Heart left ventricle (tissue), 16 donors: Measurements from ENCODE around the gene P3R3URF. TPM values are rescaled to one million over a fixed set of nuclear protein-coding genes. Genes with fewer than 3 reads are reported as not detected.

Experiments
- ATAC-seq, 4 donors: fragments of 200-7000 bp; cut with Tn5 transposase; one replicate each; pipeline ENCODE4 v1.9.1; 2020 to 2022; ENCODE audit warnings: moderate library complexity in 4 of 4, mild to moderate bottlenecking in 3 of 4, moderate number of reproducible peaks in 1 of 4
- DNase-seq, 5 donors: peaks; one replicate each; pipeline ENCODE4 v3.0.0-alpha.2; 2020
- H3K27ac ChIP-seq, 12 donors: fragments of 200-600 bp; sonication (generic) in 4 of 12; one replicate each; pipeline versions ENCODE4 v1.5.0 to v1.8.0; 2016 to 2022; ENCODE audit warnings: mild to moderate bottlenecking in 2 of 12
- H3K27me3 ChIP-seq, 9 donors: fragments of 200-600 bp; sonication (generic) in 2 of 9; one replicate each; pipeline versions ENCODE4 v1.5.1 to v1.8.0; 2016 to 2022; ENCODE audit warnings: mild to moderate bottlenecking in 3 of 9
- H3K36me3 ChIP-seq, 9 donors: fragments of 200-600 bp; sonication (generic) in 2 of 9; one replicate each; pipeline versions ENCODE4 v1.5.0 to v1.8.0; 2018 to 2022; ENCODE audit warnings: mild to moderate bottlenecking in 2 of 9
- H3K4me1 ChIP-seq, 12 donors: fragments of 200-600 bp; sonication (generic) in 4 of 12; one replicate each; pipeline versions ENCODE4 v1.5.0 to v1.8.0; 2016 to 2022; ENCODE audit warnings: mild to moderate bottlenecking in 3 of 12
- H3K4me3 ChIP-seq, 12 donors: fragments of 200-600 bp; sonication (generic) in 4 of 12; one replicate each; pipeline versions ENCODE4 v1.5.0 to v1.8.0; 2017 to 2022; ENCODE audit warnings: mild to moderate bottlenecking in 9 of 12, moderate library complexity in 4 of 12
- H3K9me3 ChIP-seq, 12 donors: fragments of 200-600 bp; sonication (generic) in 4 of 12; one replicate each; pipeline versions ENCODE4 v1.5.0 to v1.8.0; 2016 to 2022; ENCODE audit warnings: mild to moderate bottlenecking in 1 of 12
- CTCF ChIP-seq, 12 donors: fragments of 200-600 bp; sonication (generic) in 4 of 12; IDR thresholded peaks; one replicate each; pipeline versions ENCODE4 v1.5.0 to v1.8.0; 2018 to 2022; ENCODE audit warnings: antibody characterized with exemption in 12 of 12, mild to moderate bottlenecking in 5 of 12
- POLR2A ChIP-seq, 2 donors: fragments of 450-650 bp; IDR thresholded peaks; one replicate each; pipeline ENCODE4 v1.6.1; 2017; ENCODE audit warnings: antibody characterized with exemption in 2 of 2, mild to moderate bottlenecking in 2 of 2, moderate library complexity in 2 of 2
- WGBS, 4 donors: extraction: QIAGEN DNeasy Blood & Tissue Kit in 2 of 4; methylation state at CpG; one replicate each; pipeline versions ENCODE4 v1.1.5 to v1.1.7; 2013 to 2018; 5-methylcytosine and 5-hydroxymethylcytosine counted together
- intact Hi-C, 10 donors: fragments of 100-400 bp; cut with DNase I; formaldehyde crosslinking; loops; one replicate each; pipeline versions ENCODE4 v1.11.1 to v1.14.2; 2022
- polyA plus RNA-seq, 2 donors: library from polyadenylated mRNA; stranded (reverse); fragments of 200-250 nt; gene quantifications; one replicate each; pipeline ENCODE4 v1.2.3, GENCODE V29; 2013
- total RNA-seq, 9 donors: library from RNA; depleted of rRNA in 2 of 9; stranded (reverse); fragments of >200 nt in 2 of 9; fragmentation: NEBNext Ultra II Directional in 3 of 9; extraction: Animal tissue kit (Norgen Biotek cat#: 25700) in 3 of 9; gene quantifications; one replicate each; pipeline versions ENCODE4 v1.1.0 to v1.2.4, GENCODE V29; 2016 to 2023
- donor health status: ischemic (EF 13 %, LVEDD 7.1; RV severe dilation, severe dysfunction).
- donor health status: healthy with polysubstance abuse.
- donor health status: DM: no; HTN: yes; CAD: no.
- donor health status: DM: no; HTN: no; CAD: no.
- donor health status: ischemic (EF 25% LVEDD 6.9; RV normal size, moderate dysfunction).
- donor health status: ischemic (EF 25% LVEDD 5.7; RV mildly dilated, moderate dysfunction).
- donor health status: healthy.
- donor health status: DM: yes; HTN: yes; CAD: no.
- donor health status: ischemic (EF 35%, LVEDD 5.7; RV mildly dilated, moderate dysfunction).
- donor health status: nonischemic (EF 11% LVEDD 7.7; RV severe dilation, severe dysfunction).
- donor health status: DM: yes; HTN: yes; CAD: no.
- donor health status: PGD.
- donor health status: ischemic (EF 29% LVEDD 5.4; RV normal size, mild dysfunction).
- donor health status: nonischemic (EF 23%, LVEDD 6.1; RV moderate dilation, normal function).

Gene P3R3URF
- total and polyA plus RNA-seq, 11 donors = not detected

GRCh38 chr1:46130606-46131005, 45.7 kb downstream of the P3R3URF start:
- peak overlapping the region in 11 of 12 donors; percentile 67 to 98 (median 95) for H3K27ac ChIP-seq
- no peaks in the 10 kb centered on the region for H3K9me3 ChIP-seq
- 7 to 16% (median 10%) methylated on average over 5 of the region's 5 CpGs for WGBS, 4 donors
- peaks cover 0 to 9% (median 0%) of the 10 kb centered on the region in 9 donors for H3K27me3 ChIP-seq
- H3K4me3 ChIP-seq = peak overlapping the region; percentile 54 to 89 (median 74)
- ATAC-seq = no peak
- DNase-seq = no peak
- peaks cover 4 to 38% (median 22%) of the 10 kb centered on the region in 12 donors for H3K4me1 ChIP-seq
- TF ChIP-seq POLR2A (IDR thresholded peaks at IDR 0.05) (no peak), CTCF (IDR thresholded peaks at IDR 0.05) (no peak)
- intact Hi-C loops = loop anchor here in 8 of 10 donors (2.0 to 5.0 kb wide), 5 partner anchors 37 to 93 kb away; partner anchors contain the start of genes P3R3URF (in 1 of the 8) and TSPAN1 (in 1 of the 8)
- no peaks in the 10 kb centered on the region for H3K36me3 ChIP-seq

- TF ChIP-seq CTCF (IDR thresholded peaks at IDR 0.05) (no peak), POLR2A (IDR thresholded peaks at IDR 0.05) (no peak)
- H3K27ac ChIP-seq = peak overlapping the region in 9 of 12 donors; percentile 89 to 98 (median 97)
- peaks cover 0 to 9% (median 0%) of the 10 kb centered on the region in 9 donors for H3K27me3 ChIP-seq
- H3K9me3 ChIP-seq = no peaks in the 10 kb centered on the region
- H3K36me3 ChIP-seq = no peaks in the 10 kb centered on the region
- H3K4me3 ChIP-seq = peak overlapping the region; percentile 54 to 89 (median 74)
- intact Hi-C loops = loop anchor here in 8 of 10 donors (2.0 to 5.0 kb wide), 5 partner anchors 37 to 93 kb away; partner anchors contain the start of genes P3R3URF (in 1 of the 8) and TSPAN1 (in 1 of the 8)
- WGBS, 4 donors = 19 to 29% (median 22%) methylated on average over 1 of the region's 1 CpG
- ATAC-seq = no peak
- peaks cover under 1 to 34% (median 18%) of the 10 kb centered on the region in 12 donors for H3K4me1 ChIP-seq
- no peak for DNase-seq
Observed at GRCh38 chr1:46130121-46130520, 46.2 kb downstream of the P3R3URF start.

GRCh38 chr1:46128344-46128743, 47.9 kb downstream of the P3R3URF start:
- peaks cover 0 to 30% (median 2%) of the 10 kb centered on the region in 12 donors for H3K4me1 ChIP-seq
- intact Hi-C loops = loop anchor here in 1 of 10 donors (10.0 kb wide), 1 partner anchor 64 kb away; no protein-coding TSS in a partner anchor
- 91 to 96% (median 94%) methylated on average over 3 of the region's 3 CpGs for WGBS, 4 donors

More at GRCh38 chr1:46128344-46128743, 47.9 kb downstream of the P3R3URF start:
- DNase-seq (no peak), ATAC-seq (no peak)
- Histone ChIP-seq H3K36me3 (no peaks in the 10 kb centered on the region), H3K4me3 (peak overlapping the region in 10 of 12 donors; percentile 67 to 89 (median 76)), H3K27me3 (peaks cover 0 to 9% (median 0%) of the 10 kb centered on the region in 9 donors), H3K27ac (no peak overlapping the region), H3K9me3 (no peaks in the 10 kb centered on the region)
- no peak for TF ChIP-seq CTCF (IDR thresholded peaks at IDR 0.05)
- TF ChIP-seq POLR2A (IDR thresholded peaks at IDR 0.05) = no peak

Other genes starting within 250 kb of the P3R3URF start
- 10 to 100 TPM; 24.6 to 54.1 (median 41.9) TPM for gene PIK3R3, start 43.9 kb downstream of the P3R3URF start, total RNA-seq
- gene PIK3R3, start 43.9 kb downstream of the P3R3URF start, polyA plus RNA-seq = 10 to 100 TPM; 11.8 to 49.0 TPM
- gene TSPAN1, start 1.4 kb downstream of the P3R3URF start, total RNA-seq = 1 to 10 TPM in 5 of 9 donors, under 1 TPM in 4; 0.63 to 3.5 (median 1.1) TPM
- 1 to 10 TPM in 1 of 2 donors, under 1 TPM in 1; 0.65 to 5.5 TPM for gene TSPAN1, start 1.4 kb downstream of the P3R3URF start, polyA plus RNA-seq
- 100 to 1,000 TPM; 117 to 203 (median 144) TPM for gene POMGNT1, start 21.9 kb upstream of the P3R3URF start, total RNA-seq
- 100 to 1,000 TPM in 1 of 2 donors, 10 to 100 TPM in 1; 85.2 to 117 TPM for gene POMGNT1, start 21.9 kb upstream of the P3R3URF start, polyA plus RNA-seq
- gene LURAP1, start 26.8 kb upstream of the P3R3URF start, total RNA-seq = 10 to 100 TPM in 2 of 9 donors, 1 to 10 TPM in 7; 7.1 to 10.6 (median 8.9) TPM
- gene LURAP1, start 26.8 kb upstream of the P3R3URF start, polyA plus RNA-seq = 10 to 100 TPM in 1 of 2 donors, 1 to 10 TPM in 1; 5.9 to 10.5 TPM
- gene RAD54L, start 71.3 kb upstream of the P3R3URF start, total RNA-seq = 1 to 10 TPM in 4 of 9 donors, under 1 TPM in 4, not detected in 1; 0.44 to 4.0 (median 0.87) TPM
- under 1 TPM; 0.30 to 0.33 TPM for gene RAD54L, start 71.3 kb upstream of the P3R3URF start, polyA plus RNA-seq
- 10 to 100 TPM; 34.7 to 60.5 (median 45.8) TPM for gene LRRC41, start 127.1 kb upstream of the P3R3URF start, total RNA-seq
- 10 to 100 TPM; 17.4 to 31.7 TPM for gene LRRC41, start 127.1 kb upstream of the P3R3URF start, polyA plus RNA-seq
- gene UQCRH, start 127.2 kb upstream of the P3R3URF start, total RNA-seq = 1,000 to 10,000 TPM in 3 of 9 donors, 100 to 1,000 TPM in 6; 622 to 2,380 (median 940) TPM
- 1,000 to 10,000 TPM; 1,451 to 2,138 TPM for gene UQCRH, start 127.2 kb upstream of the P3R3URF start, polyA plus RNA-seq
- gene NSUN4, start 164.3 kb upstream of the P3R3URF start, total RNA-seq = 10 to 100 TPM in 8 of 9 donors, 1 to 10 TPM in 1; 8.9 to 18.3 (median 14.0) TPM
- gene NSUN4, start 164.3 kb upstream of the P3R3URF start, polyA plus RNA-seq = 10 to 100 TPM in 1 of 2 donors, 1 to 10 TPM in 1; 9.0 to 15.3 TPM
- gene FAAH, start 217.8 kb upstream of the P3R3URF start, total RNA-seq = 1 to 10 TPM; 2.5 to 8.0 (median 3.5) TPM
- 1 to 10 TPM; 1.9 to 7.0 TPM for gene FAAH, start 217.8 kb upstream of the P3R3URF start, polyA plus RNA-seq